ENCODE measurements around the gene NCOA1.
A peak's percentile ranks its signal among the peaks of the same experiment; 100 is the strongest.

The NCOA1 gene

DNA sequence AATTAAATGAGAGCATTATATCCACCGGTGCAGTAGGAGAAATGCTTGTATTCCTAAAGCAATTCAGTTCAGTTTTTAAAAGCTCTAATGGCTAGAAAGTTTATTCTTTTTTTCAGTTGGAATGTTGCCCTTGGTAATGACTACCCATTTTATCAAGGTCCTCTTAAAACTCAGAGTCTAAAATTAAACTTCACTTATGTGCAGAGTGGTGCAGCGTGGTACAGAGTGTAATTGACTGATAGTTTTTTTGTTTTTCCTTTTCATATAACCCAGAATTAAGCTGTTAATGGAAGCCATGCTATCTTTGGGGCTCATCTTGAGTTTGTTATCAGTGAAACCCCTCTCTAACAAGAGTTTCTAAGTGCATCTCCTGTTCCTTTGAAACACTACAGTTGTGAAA is 21.4 kb downstream of the NCOA1 start:
- peaks cover 5% of the 10 kb centered on the region for H3K4me1 ChIP-seq (ENCODE audit: insufficient read depth, poor library complexity, severe bottlenecking)
- TF ChIP-seq, protein P1, sequence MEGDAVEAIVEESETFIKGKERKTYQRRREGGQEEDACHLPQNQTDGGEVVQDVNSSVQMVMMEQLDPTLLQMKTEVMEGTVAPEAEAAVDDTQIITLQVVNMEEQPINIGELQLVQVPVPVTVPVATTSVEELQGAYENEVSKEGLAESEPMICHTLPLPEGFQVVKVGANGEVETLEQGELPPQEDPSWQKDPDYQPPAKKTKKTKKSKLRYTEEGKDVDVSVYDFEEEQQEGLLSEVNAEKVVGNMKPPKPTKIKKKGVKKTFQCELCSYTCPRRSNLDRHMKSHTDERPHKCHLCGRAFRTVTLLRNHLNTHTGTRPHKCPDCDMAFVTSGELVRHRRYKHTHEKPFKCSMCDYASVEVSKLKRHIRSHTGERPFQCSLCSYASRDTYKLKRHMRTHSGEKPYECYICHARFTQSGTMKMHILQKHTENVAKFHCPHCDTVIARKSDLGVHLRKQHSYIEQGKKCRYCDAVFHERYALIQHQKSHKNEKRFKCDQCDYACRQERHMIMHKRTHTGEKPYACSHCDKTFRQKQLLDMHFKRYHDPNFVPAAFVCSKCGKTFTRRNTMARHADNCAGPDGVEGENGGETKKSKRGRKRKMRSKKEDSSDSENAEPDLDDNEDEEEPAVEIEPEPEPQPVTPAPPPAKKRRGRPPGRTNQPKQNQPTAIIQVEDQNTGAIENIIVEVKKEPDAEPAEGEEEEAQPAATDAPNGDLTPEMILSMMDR (IDR thresholded peaks at IDR 0.05; ENCODE audit: poor library complexity, severe bottlenecking), result no peak

DNA sequence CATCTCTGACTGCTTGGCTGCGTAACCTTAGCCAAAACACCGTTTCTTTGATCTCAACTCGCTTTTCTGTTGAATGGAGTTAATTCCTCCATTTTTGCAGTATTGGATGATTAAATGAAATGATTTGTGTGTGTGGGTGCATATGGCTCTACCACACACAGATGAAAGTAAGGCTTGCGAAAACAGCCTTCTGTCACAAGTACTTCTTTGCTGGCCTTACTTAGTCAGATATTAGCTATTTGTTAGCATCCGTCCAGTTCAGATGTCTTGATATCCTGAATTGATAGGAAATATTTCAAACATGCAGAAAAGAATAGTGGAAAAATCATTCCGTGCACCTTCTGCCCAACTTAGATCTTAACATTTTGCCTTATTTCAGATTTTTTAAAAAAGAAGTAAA is 21.8 kb downstream of the NCOA1 start:
- Histone ChIP-seq H3K9me3 (ENCODE audit: severe bottlenecking) (no peaks in the 10 kb centered on the region), H3K36me3 (ENCODE audit: low read depth) (no peaks in the 10 kb centered on the region; the same call in 1 of the 2 replicates), H3K27me3 (ENCODE audit: insufficient read depth, poor library complexity, severe bottlenecking) (no peaks in the 10 kb centered on the region), H3K27ac (ENCODE audit: poor library complexity, severe bottlenecking) (no peak overlapping the region), H3K4me3 (ENCODE audit: severe bottlenecking) (no peak overlapping the region), H3K4me1 (ENCODE audit: insufficient read depth, poor library complexity, severe bottlenecking) (peaks cover 5% of the 10 kb centered on the region)
- DNase-seq (ENCODE audit: low spot score) (no peak), ATAC-seq (ENCODE audit: low read depth) (no peak)
- TF ChIP-seq, protein P1 (IDR thresholded peaks at IDR 0.05; ENCODE audit: poor library complexity, severe bottlenecking), result no peak

More for the DNA sequence above, 21.4 kb downstream of the NCOA1 start:
- no peak overlapping the region for H3K4me3 ChIP-seq (ENCODE audit: severe bottlenecking)
- no peaks in the 10 kb centered on the region for H3K27me3 ChIP-seq (ENCODE audit: insufficient read depth, poor library complexity, severe bottlenecking)
- H3K9me3 ChIP-seq (ENCODE audit: severe bottlenecking), result no peaks in the 10 kb centered on the region
- DNase-seq (ENCODE audit: low spot score) (no peak), ATAC-seq (ENCODE audit: low read depth) (no peak)
- no peaks in the 10 kb centered on the region for H3K36me3 ChIP-seq (ENCODE audit: low read depth)
- H3K27ac ChIP-seq (ENCODE audit: poor library complexity, severe bottlenecking), result no peak overlapping the region

DNA sequence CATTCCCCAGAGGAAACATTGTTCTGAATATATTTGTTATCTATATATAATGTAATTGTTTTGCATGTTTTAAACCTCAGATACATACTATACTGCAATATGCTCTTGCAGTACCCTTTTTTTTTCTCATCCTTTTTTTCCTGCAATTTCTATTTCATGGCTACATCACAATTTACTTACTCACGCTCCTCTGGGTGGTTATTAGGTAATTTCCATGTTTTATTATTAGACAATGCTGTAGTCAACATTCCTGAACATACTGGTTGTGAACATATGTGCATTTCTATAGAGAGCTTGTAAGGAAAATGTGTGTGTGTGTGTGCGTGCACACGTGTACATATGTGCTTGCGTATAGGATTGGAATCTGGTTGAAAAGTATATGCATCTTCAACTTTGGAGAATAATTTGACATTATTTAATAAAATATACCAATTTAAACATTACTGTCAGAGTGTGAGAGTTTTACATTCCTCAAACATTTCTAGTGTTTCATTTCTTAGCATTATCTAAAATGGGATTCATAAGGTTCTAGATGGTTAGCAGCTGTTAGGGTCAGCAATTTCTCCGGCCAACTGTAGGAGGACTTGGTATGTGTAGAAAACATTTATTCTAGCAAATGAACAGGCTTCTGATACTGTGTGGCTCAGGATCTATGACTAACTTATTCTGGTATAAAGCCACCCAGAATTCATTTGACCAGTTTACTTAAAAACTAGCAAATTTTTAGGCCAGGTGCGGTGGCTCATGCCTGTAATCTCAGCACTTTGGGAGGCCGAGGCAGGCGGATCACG is 22.4 kb downstream of the NCOA1 start:
- no peak overlapping the region for H3K4me3 ChIP-seq (ENCODE audit: severe bottlenecking)
- TF ChIP-seq, protein P1 (IDR thresholded peaks at IDR 0.05; ENCODE audit: poor library complexity, severe bottlenecking), result no peak
- DNase-seq (ENCODE audit: low spot score), result no peak
- H3K9me3 ChIP-seq (ENCODE audit: severe bottlenecking), result no peaks in the 10 kb centered on the region
- H3K27me3 ChIP-seq (ENCODE audit: insufficient read depth, poor library complexity, severe bottlenecking), result no peaks in the 10 kb centered on the region
- H3K36me3 ChIP-seq (ENCODE audit: low read depth), result no peaks in the 10 kb centered on the region; the same call in 1 of the 2 replicates
- ATAC-seq (ENCODE audit: low read depth), result no peak
- peaks cover 5% of the 10 kb centered on the region for H3K4me1 ChIP-seq (ENCODE audit: insufficient read depth, poor library complexity, severe bottlenecking)
- H3K27ac ChIP-seq (ENCODE audit: poor library complexity, severe bottlenecking), result no peak overlapping the region

DNA sequence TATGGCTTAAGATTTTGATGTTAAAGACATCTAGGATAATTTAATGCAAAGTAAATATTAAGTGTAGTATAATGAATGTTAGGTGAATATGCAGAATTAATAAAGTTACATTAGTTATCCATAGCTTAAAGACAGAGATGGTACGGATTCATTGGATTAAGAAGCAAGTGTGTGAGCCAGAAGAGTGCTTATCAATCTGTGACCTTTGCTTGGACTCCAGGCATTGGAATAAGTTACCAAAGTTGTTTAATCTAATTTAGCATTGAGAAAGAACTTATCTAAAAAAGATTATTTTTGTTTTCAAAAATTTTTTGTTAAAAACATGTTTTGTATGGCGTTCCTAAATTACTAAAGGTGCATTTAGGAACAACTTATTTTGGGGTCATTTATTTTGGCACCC is 23.8 kb downstream of the NCOA1 start:
- Histone ChIP-seq H3K9me3 (ENCODE audit: severe bottlenecking) (no peaks in the 10 kb centered on the region), H3K4me1 (ENCODE audit: insufficient read depth, poor library complexity, severe bottlenecking) (peaks cover 5% of the 10 kb centered on the region), H3K36me3 (ENCODE audit: low read depth) (no peaks in the 10 kb centered on the region; the same call in 1 of the 2 replicates), H3K27ac (ENCODE audit: poor library complexity, severe bottlenecking) (no peak overlapping the region), H3K4me3 (ENCODE audit: severe bottlenecking) (no peak overlapping the region), H3K27me3 (ENCODE audit: insufficient read depth, poor library complexity, severe bottlenecking) (no peaks in the 10 kb centered on the region)
- ATAC-seq (ENCODE audit: low read depth) (no peak), DNase-seq (ENCODE audit: low spot score) (no peak)
- TF ChIP-seq, protein P1 (IDR thresholded peaks at IDR 0.05; ENCODE audit: poor library complexity, severe bottlenecking), result no peak

DNA sequence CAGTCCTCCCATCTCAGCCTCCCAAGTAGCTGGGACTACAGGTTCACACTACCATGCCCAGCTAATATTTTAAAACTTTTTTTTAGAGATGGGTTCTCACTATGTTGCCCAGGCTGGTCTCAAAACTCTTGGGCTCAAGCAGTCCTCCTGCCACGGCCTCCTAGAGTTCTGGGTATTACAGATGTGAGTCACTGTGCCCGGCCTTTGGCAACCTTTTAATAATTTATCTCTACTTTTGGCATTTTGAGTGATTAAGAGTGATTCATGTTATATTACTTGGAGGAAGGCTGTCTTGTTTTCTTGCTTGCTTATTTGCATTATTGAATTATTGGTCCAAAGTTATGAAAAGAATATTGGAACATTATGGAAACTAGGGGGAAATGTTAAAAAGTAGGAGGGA is 24.3 kb downstream of the NCOA1 start:
- H3K4me1 ChIP-seq (ENCODE audit: insufficient read depth, poor library complexity, severe bottlenecking), result peaks cover 5% of the 10 kb centered on the region
- H3K4me3 ChIP-seq (ENCODE audit: severe bottlenecking), result no peak overlapping the region
- H3K27me3 ChIP-seq (ENCODE audit: insufficient read depth, poor library complexity, severe bottlenecking), result no peaks in the 10 kb centered on the region
- DNase-seq (ENCODE audit: low spot score), result no peak
- TF ChIP-seq, protein P1 (IDR thresholded peaks at IDR 0.05; ENCODE audit: poor library complexity, severe bottlenecking), result no peak
- peak; percentile 60; the same call in 1 of the 3 replicates for ATAC-seq (ENCODE audit: low read depth)
- H3K27ac ChIP-seq (ENCODE audit: poor library complexity, severe bottlenecking), result no peak overlapping the region
- H3K9me3 ChIP-seq (ENCODE audit: severe bottlenecking), result no peaks in the 10 kb centered on the region
- no peaks in the 10 kb centered on the region; the same call in 1 of the 2 replicates for H3K36me3 ChIP-seq (ENCODE audit: low read depth)

Measured in RWPE2 (cell line).